ENCODE measurements around the gene RBM4B. TPM values are rescaled to one million over a fixed set of nuclear protein-coding genes. Genes with fewer than 3 reads are reported as not detected.

RBM4B gene
- total and polyA plus RNA-seq, 2 experiments from 2014 or later, result 28.0 to 31.0 TPM

DNA sequence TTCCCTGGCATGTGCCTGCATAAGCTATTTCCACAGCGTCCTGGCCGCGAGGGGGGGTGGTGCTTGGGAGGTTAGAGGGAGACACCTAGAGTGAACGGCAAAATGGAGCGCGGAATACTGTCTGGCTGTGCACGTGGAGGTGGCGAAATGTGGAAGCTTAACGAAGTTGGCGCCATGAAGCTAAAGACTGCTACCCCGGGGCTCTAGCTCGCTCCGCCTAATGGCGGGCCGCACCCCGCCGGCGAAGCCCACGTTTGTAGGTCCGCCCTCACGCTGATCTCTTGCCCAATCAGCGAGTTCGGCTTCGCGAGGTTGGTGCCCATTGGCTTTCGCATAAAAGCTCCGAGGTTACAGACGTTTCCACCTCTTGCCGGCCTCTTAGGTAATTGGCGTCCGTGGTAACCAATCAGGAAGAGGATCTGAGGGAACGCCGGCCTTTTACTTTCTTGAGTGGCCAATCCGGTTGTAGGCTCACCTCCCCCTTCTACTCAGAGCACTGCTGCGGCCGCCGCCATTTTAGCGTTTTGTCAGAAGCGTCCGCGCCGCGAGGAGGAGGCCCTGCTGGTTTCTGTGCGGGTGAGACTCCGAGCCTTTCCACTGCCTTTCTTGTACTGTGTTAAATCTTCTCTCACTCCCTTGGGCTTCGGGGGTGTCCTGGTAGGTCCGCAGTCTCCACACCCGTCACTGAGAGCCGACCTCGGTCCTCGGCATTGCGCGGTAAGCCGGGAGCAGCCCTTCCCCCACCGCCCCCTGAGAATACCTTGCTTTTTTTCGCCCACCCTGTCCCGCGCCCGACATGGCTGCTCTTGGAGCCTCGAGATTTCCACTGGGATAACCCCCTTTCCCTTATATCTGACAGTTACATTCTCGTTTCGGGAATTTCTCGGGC is 39.3 kb downstream of the RBM4B start, which contains the start of gene RBM4 (continued):
- TF ChIP-seq, protein P1, sequence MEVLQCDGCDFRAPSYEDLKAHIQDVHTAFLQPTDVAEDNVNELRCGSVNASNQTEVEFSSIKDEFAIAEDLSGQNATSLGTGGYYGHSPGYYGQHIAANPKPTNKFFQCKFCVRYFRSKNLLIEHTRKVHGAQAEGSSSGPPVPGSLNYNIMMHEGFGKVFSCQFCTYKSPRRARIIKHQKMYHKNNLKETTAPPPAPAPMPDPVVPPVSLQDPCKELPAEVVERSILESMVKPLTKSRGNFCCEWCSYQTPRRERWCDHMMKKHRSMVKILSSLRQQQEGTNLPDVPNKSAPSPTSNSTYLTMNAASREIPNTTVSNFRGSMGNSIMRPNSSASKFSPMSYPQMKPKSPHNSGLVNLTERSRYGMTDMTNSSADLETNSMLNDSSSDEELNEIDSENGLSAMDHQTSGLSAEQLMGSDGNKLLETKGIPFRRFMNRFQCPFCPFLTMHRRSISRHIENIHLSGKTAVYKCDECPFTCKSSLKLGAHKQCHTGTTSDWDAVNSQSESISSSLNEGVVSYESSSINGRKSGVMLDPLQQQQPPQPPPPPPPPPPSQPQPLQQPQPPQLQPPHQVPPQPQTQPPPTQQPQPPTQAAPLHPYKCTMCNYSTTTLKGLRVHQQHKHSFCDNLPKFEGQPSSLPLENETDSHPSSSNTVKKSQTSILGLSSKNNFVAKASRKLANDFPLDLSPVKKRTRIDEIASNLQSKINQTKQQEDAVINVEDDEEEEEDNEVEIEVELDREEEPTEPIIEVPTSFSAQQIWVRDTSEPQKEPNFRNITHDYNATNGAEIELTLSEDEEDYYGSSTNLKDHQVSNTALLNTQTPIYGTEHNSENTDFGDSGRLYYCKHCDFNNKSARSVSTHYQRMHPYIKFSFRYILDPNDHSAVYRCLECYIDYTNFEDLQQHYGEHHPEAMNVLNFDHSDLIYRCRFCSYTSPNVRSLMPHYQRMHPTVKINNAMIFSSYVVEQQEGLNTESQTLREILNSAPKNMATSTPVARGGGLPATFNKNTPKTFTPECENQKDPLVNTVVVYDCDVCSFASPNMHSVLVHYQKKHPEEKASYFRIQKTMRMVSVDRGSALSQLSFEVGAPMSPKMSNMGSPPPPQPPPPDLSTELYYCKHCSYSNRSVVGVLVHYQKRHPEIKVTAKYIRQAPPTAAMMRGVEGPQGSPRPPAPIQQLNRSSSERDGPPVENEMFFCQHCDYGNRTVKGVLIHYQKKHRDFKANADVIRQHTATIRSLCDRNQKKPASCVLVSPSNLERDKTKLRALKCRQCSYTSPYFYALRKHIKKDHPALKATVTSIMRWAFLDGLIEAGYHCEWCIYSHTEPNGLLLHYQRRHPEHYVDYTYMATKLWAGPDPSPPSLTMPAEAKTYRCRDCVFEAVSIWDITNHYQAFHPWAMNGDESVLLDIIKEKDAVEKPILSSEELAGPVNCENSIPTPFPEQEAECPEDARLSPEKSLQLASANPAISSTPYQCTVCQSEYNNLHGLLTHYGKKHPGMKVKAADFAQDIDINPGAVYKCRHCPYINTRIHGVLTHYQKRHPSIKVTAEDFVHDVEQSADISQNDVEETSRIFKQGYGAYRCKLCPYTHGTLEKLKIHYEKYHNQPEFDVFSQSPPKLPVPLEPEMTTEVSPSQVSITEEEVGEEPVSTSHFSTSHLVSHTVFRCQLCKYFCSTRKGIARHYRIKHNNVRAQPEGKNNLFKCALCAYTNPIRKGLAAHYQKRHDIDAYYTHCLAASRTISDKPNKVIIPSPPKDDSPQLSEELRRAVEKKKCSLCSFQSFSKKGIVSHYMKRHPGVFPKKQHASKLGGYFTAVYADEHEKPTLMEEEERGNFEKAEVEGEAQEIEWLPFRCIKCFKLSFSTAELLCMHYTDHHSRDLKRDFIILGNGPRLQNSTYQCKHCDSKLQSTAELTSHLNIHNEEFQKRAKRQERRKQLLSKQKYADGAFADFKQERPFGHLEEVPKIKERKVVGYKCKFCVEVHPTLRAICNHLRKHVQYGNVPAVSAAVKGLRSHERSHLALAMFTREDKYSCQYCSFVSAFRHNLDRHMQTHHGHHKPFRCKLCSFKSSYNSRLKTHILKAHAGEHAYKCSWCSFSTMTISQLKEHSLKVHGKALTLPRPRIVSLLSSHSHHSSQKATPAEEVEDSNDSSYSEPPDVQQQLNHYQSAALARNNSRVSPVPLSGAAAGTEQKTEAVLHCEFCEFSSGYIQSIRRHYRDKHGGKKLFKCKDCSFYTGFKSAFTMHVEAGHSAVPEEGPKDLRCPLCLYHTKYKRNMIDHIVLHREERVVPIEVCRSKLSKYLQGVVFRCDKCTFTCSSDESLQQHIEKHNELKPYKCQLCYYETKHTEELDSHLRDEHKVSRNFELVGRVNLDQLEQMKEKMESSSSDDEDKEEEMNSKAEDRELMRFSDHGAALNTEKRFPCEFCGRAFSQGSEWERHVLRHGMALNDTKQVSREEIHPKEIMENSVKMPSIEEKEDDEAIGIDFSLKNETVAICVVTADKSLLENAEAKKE (CRISPR knock-in tag; IDR thresholded peaks at IDR 0.05), result no peak
- no peak for TF ChIP-seq JUNB (IDR thresholded peaks at IDR 0.05; ENCODE audit: unreplicated experiment)
- no peak for TF ChIP-seq ZNF114 (CRISPR knock-in tag; IDR thresholded peaks at IDR 0.05)
- TF ChIP-seq EZH2 (IDR thresholded peaks at IDR 0.05; ENCODE audit: low read depth, unreplicated experiment), result no peak
- peak; percentile 81 for TF ChIP-seq POLR2AphosphoS5 (IDR thresholded peaks at IDR 0.05; ENCODE audit: low read depth)
- TF ChIP-seq STAT1 (IDR thresholded peaks at IDR 0.05; ENCODE audit: unreplicated experiment), result no peak
- no peak for TF ChIP-seq ZNF331 (CRISPR knock-in tag; IDR thresholded peaks at IDR 0.05; ENCODE audit: low read depth)

DNA sequence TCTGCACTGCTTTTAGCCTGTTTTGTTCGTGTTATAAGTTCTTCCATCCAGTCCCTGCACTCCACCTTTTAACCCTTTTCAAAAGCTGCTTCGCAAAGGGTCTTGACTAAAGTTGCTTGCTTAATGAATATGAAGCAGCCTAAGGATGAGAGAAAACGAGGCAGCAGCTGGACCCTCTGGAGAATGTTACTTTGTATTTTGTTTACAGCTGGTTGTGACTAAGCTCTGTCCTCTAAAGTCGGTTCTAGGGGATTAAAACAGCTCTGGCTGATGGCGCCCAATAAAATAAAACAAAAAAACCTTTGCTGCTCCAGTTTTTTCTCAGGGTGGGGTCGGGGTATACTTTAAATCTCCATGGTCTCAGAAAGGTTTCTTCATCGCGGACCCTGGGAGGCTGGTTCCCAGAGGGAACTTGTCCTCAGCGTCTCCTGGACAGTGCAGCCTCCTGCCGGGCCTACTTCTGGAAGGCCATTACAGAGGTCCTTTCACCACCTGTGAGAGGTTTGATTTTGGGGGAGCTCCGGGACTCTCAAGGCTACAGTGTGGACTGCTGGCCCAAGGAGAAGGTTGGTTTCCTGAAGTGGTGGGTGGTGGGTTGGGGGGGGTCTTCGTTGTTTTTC is 40.0 kb downstream of the RBM4B start:
- peaks cover 63% of the 10 kb centered on the region for H3K36me3 Mint-ChIP-seq (ENCODE audit: low read depth)
- H3K36me3 ChIP-seq (ENCODE audit: insufficient read depth), result peaks cover 38% of the 10 kb centered on the region
- ATAC-seq, result peak; percentile 31
- TF ChIP-seq EZH2phosphoT487 (IDR thresholded peaks at IDR 0.05; ENCODE audit: unreplicated experiment) (no peak), ZNF114 (CRISPR knock-in tag; IDR thresholded peaks at IDR 0.05) (no peak), STAT1 (IDR thresholded peaks at IDR 0.05; ENCODE audit: unreplicated experiment) (no peak), CREB1 (CRISPR knock-in tag; IDR thresholded peaks at IDR 0.05; ENCODE audit: low read depth) (no peak), NANOG (IDR thresholded peaks at IDR 0.05; ENCODE audit: borderline replicate concordance) (no peak)
- TF ChIP-seq, protein P2, sequence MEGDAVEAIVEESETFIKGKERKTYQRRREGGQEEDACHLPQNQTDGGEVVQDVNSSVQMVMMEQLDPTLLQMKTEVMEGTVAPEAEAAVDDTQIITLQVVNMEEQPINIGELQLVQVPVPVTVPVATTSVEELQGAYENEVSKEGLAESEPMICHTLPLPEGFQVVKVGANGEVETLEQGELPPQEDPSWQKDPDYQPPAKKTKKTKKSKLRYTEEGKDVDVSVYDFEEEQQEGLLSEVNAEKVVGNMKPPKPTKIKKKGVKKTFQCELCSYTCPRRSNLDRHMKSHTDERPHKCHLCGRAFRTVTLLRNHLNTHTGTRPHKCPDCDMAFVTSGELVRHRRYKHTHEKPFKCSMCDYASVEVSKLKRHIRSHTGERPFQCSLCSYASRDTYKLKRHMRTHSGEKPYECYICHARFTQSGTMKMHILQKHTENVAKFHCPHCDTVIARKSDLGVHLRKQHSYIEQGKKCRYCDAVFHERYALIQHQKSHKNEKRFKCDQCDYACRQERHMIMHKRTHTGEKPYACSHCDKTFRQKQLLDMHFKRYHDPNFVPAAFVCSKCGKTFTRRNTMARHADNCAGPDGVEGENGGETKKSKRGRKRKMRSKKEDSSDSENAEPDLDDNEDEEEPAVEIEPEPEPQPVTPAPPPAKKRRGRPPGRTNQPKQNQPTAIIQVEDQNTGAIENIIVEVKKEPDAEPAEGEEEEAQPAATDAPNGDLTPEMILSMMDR (conservative IDR thresholded peaks at IDR 0.05; ENCODE audit: low read depth in 2 of 2), result no peak
- TF ChIP-seq, protein P3, sequence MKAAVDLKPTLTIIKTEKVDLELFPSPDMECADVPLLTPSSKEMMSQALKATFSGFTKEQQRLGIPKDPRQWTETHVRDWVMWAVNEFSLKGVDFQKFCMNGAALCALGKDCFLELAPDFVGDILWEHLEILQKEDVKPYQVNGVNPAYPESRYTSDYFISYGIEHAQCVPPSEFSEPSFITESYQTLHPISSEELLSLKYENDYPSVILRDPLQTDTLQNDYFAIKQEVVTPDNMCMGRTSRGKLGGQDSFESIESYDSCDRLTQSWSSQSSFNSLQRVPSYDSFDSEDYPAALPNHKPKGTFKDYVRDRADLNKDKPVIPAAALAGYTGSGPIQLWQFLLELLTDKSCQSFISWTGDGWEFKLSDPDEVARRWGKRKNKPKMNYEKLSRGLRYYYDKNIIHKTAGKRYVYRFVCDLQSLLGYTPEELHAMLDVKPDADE (IDR thresholded peaks at IDR 0.05), result no peak

More for the DNA sequence above, 40.0 kb downstream of the RBM4B start:
- Histone ChIP-seq H3K4me3 (peak overlapping the region; percentile 43), H2AFZ (no peak overlapping the region), H3K27me3 (ENCODE audit: insufficient read depth) (no peaks in the 10 kb centered on the region), H3K4me1 (ENCODE audit: insufficient read depth) (peaks cover 34% of the 10 kb centered on the region), H4K20me1 (replicated peaks; ENCODE audit: insufficient read depth) (peaks cover 56% of the 10 kb centered on the region), H3K9me2 (ENCODE audit: insufficient read depth) (no peaks in the 10 kb centered on the region), H3K4me2 (peak overlapping the region; percentile 70), H3K79me2 (replicated peaks; ENCODE audit: insufficient read depth) (peaks cover 89% of the 10 kb centered on the region), H3F3A (replicated peaks; ENCODE audit: low read depth) (peaks cover 29% of the 10 kb centered on the region), H3K27ac (ENCODE audit: low read depth) (peak overlapping the region; percentile 90)
- DNase-seq (ENCODE audit: low spot score), result peak; percentile 26
- H3K27ac Mint-ChIP-seq, result peak overlapping the region; percentile 99
- peaks cover 4% of the 10 kb centered on the region; the same call in 1 of the 3 replicates for H3K9me3 Mint-ChIP-seq
- peak overlapping the region; percentile 97 for H3K4me3 Mint-ChIP-seq
- H3K27me3 Mint-ChIP-seq (ENCODE audit: insufficient read depth, low read depth, poor library complexity), result peaks cover 24% of the 10 kb centered on the region
- H3K4me1 Mint-ChIP-seq, result peaks cover 44% of the 10 kb centered on the region
